ENCODE results near the gene CCDC102A.

DNA sequence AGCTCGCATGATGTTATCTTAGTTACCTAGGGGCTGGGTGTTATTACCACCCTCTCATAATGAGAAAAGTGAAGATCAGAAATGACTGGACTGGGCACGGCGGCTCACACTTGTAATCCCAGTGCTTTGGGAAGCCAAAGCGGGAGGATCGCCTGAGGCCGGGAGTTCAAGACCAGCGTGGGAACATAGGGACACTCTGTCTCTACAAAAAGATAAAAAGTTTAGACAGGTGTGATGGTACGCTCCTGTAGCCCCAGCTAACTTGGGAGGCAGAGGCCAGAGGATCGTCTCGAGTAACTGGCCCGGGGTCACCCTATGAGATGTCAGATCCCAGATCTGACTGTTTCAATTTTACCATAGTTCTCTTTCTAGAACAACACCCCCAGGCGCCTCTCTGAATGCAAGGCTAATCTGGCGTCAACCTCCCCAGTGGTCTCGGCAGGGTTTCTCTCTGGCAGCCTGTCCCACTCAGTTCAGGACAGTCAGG, 1.9 kb upstream of the CCDC102A start:
- TF ChIP-seq, protein P1, sequence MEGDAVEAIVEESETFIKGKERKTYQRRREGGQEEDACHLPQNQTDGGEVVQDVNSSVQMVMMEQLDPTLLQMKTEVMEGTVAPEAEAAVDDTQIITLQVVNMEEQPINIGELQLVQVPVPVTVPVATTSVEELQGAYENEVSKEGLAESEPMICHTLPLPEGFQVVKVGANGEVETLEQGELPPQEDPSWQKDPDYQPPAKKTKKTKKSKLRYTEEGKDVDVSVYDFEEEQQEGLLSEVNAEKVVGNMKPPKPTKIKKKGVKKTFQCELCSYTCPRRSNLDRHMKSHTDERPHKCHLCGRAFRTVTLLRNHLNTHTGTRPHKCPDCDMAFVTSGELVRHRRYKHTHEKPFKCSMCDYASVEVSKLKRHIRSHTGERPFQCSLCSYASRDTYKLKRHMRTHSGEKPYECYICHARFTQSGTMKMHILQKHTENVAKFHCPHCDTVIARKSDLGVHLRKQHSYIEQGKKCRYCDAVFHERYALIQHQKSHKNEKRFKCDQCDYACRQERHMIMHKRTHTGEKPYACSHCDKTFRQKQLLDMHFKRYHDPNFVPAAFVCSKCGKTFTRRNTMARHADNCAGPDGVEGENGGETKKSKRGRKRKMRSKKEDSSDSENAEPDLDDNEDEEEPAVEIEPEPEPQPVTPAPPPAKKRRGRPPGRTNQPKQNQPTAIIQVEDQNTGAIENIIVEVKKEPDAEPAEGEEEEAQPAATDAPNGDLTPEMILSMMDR (IDR thresholded peaks at IDR 0.05 in 2 of 3, conservative IDR thresholded peaks at IDR 0.05 in 1 of 3; ENCODE audit: insufficient read depth in 2 of 3, low read depth in 1 of 3, low read length in 3 of 3), result no peak
- TF ChIP-seq POLR2A (conservative IDR thresholded peaks at IDR 0.05), result no peak
- TF ChIP-seq, protein P2, sequence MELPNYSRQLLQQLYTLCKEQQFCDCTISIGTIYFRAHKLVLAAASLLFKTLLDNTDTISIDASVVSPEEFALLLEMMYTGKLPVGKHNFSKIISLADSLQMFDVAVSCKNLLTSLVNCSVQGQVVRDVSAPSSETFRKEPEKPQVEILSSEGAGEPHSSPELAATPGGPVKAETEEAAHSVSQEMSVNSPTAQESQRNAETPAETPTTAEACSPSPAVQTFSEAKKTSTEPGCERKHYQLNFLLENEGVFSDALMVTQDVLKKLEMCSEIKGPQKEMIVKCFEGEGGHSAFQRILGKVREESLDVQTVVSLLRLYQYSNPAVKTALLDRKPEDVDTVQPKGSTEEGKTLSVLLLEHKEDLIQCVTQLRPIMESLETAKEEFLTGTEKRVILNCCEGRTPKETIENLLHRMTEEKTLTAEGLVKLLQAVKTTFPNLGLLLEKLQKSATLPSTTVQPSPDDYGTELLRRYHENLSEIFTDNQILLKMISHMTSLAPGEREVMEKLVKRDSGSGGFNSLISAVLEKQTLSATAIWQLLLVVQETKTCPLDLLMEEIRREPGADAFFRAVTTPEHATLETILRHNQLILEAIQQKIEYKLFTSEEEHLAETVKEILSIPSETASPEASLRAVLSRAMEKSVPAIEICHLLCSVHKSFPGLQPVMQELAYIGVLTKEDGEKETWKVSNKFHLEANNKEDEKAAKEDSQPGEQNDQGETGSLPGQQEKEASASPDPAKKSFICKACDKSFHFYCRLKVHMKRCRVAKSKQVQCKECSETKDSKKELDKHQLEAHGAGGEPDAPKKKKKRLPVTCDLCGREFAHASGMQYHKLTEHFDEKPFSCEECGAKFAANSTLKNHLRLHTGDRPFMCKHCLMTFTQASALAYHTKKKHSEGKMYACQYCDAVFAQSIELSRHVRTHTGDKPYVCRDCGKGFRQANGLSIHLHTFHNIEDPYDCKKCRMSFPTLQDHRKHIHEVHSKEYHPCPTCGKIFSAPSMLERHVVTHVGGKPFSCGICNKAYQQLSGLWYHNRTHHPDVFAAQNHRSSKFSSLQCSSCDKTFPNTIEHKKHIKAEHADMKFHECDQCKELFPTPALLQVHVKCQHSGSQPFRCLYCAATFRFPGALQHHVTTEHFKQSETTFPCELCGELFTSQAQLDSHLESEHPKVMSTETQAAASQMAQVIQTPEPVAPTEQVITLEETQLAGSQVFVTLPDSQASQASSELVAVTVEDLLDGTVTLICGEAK (IDR thresholded peaks at IDR 0.05), result no peak
- TF ChIP-seq, protein P2 (CRISPR knock-in tag; IDR thresholded peaks at IDR 0.05), result no peak
- TF ChIP-seq EP300 (IDR thresholded peaks at IDR 0.05; ENCODE audit: low read length), result no peak
- TF ChIP-seq NRF1 (conservative IDR thresholded peaks at IDR 0.05 in 1 of 2, IDR thresholded peaks at IDR 0.05 in 1 of 2), result no peak
- TF ChIP-seq GABPA (tag; conservative IDR thresholded peaks at IDR 0.05; ENCODE audit: low read depth), result no peak
- TF ChIP-seq, protein P3, sequence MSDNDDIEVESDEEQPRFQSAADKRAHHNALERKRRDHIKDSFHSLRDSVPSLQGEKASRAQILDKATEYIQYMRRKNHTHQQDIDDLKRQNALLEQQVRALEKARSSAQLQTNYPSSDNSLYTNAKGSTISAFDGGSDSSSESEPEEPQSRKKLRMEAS (CRISPR knock-in tag; IDR thresholded peaks at IDR 0.05), result no peak
- TF ChIP-seq ARID1B (IDR thresholded peaks at IDR 0.05), result no peak
- TF ChIP-seq DNMT1 (IDR thresholded peaks at IDR 0.05), result no peak
- TF ChIP-seq CHD1 (IDR thresholded peaks at IDR 0.05; ENCODE audit: low read length), result no peak
- TF ChIP-seq ARNT (IDR thresholded peaks at IDR 0.05), result no peak
- no peak for TF ChIP-seq RBM22 (IDR thresholded peaks at IDR 0.05; ENCODE audit: low read depth, low read length, poor library complexity, severe bottlenecking)
- TF ChIP-seq, protein P4, sequence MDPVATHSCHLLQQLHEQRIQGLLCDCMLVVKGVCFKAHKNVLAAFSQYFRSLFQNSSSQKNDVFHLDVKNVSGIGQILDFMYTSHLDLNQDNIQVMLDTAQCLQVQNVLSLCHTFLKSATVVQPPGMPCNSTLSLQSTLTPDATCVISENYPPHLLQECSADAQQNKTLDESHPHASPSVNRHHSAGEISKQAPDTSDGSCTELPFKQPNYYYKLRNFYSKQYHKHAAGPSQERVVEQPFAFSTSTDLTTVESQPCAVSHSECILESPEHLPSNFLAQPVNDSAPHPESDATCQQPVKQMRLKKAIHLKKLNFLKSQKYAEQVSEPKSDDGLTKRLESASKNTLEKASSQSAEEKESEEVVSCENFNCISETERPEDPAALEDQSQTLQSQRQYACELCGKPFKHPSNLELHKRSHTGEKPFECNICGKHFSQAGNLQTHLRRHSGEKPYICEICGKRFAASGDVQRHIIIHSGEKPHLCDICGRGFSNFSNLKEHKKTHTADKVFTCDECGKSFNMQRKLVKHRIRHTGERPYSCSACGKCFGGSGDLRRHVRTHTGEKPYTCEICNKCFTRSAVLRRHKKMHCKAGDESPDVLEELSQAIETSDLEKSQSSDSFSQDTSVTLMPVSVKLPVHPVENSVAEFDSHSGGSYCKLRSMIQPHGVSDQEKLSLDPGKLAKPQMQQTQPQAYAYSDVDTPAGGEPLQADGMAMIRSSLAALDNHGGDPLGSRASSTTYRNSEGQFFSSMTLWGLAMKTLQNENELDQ (CRISPR knock-in tag; IDR thresholded peaks at IDR 0.05; ENCODE audit: borderline replicate concordance), result no peak

All from K562 (cell line).